CD4-positive, alpha-beta T cell treated with Interleukin-6 at 100 ng/mL for 8 hours (primary cell): ENCODE data around the gene ABHD4.
"Not testable (repeated sequence)": the region's sequence is repeated elsewhere in the genome, so short reads cannot be mapped to it uniquely, and the experiment has no call there.

Experiments used
- DNase-seq: peaks from one replicate; pipeline ENCODE4 v3.0.0-alpha.2; 2020; ENCODE audit warnings: mixed read lengths, low spot score

ABHD4 gene

GRCh38 chr14:22598099-22598895, at the start of gene ABHD4:
ABHD4 (plus strand) TSS chr14:22598300; CDS start chr14:22598307, 7 bp downstream.
- peak; percentile 55 for DNase-seq

GRCh38 chr14:22549324-22549962, 48.7 kb upstream of the ABHD4 start:
- DNase-seq: no peak

- DNase-seq: peak; percentile 84
Observed at GRCh38 chr14:22549981-22550673, 48.0 kb upstream of the ABHD4 start.

GRCh38 chr14:22551605-22551997, 46.5 kb upstream of the ABHD4 start:
- DNase-seq: peak; percentile 17

- DNase-seq: peak; percentile 7
Observed at GRCh38 chr14:22552001-22552826, 45.9 kb upstream of the ABHD4 start.

GRCh38 chr14:22552827-22553076, 45.3 kb upstream of the ABHD4 start:
- no peak for DNase-seq

- DNase-seq: peak; percentile 5
Observed at GRCh38 chr14:22553445-22553844, 44.7 kb upstream of the ABHD4 start.

- DNase-seq: not testable (repeated sequence)
Observed at GRCh38 chr14:22553861-22554497, 44.1 kb upstream of the ABHD4 start.

GRCh38 chr14:22554498-22555383, 43.4 kb upstream of the ABHD4 start:
- DNase-seq: no peak

GRCh38 chr14:22555384-22556011, 42.6 kb upstream of the ABHD4 start:
- peak; percentile 62 for DNase-seq

- peak; percentile 99 for DNase-seq
Observed at GRCh38 chr14:22556021-22556989, 41.8 kb upstream of the ABHD4 start.

GRCh38 chr14:22556990-22557623, 41.0 kb upstream of the ABHD4 start:
- DNase-seq: peak; percentile 90

GRCh38 chr14:22557846-22558220, 40.3 kb upstream of the ABHD4 start:
- no peak for DNase-seq

GRCh38 chr14:22558221-22558913, 39.7 kb upstream of the ABHD4 start:
- DNase-seq: no peak

- DNase-seq: no peak
Observed at GRCh38 chr14:22559041-22559440, 39.1 kb upstream of the ABHD4 start.

GRCh38 chr14:22560662-22561365, 37.3 kb upstream of the ABHD4 start:
- no peak for DNase-seq

- DNase-seq: no peak
Observed at GRCh38 chr14:22561366-22561660, 36.8 kb upstream of the ABHD4 start.
